Measurements from ENCODE around the gene KRTAP12-2. TPM values are rescaled to one million over a fixed set of nuclear protein-coding genes. Genes with fewer than 3 reads are reported as not detected.
"Not testable (repeated sequence)": the region's sequence is repeated elsewhere in the genome, so short reads cannot be mapped to it uniquely, and the experiment has no call there.

Gene KRTAP12-2
- total RNA-seq, 3 donors from 2014 or later, result not detected

GRCh38 chr21:44699502-44700001 is 32.8 kb upstream of the KRTAP12-2 start:
- H3K4me3 ChIP-seq, result no peak overlapping the region
- DNase-seq, result no peak
- no peaks in the 10 kb centered on the region for H3K36me3 ChIP-seq (ENCODE audit: low read depth)
- H3K9me3 ChIP-seq, result no peaks in the 10 kb centered on the region
- no peak for TF ChIP-seq CTCF (IDR thresholded peaks at IDR 0.05)
- H3K4me1 ChIP-seq (ENCODE audit: low read depth), result peaks cover 2% of the 10 kb centered on the region
- intact Hi-C loops (cut with DNase I, micrococcal nuclease), result no loop called here
- no peak for ATAC-seq

GRCh38 chr21:44697811-44698734 is 31.3 kb upstream of the KRTAP12-2 start:
- peaks cover 2% of the 10 kb centered on the region for H3K4me1 ChIP-seq (ENCODE audit: low read depth)
- TF ChIP-seq CTCF (IDR thresholded peaks at IDR 0.05), result no peak
- DNase-seq (no peak), ATAC-seq (no peak)
- H3K9me3 ChIP-seq, result no peaks in the 10 kb centered on the region
- H3K4me3 ChIP-seq, result no peak overlapping the region
- intact Hi-C loops (cut with DNase I, micrococcal nuclease), result no loop called here
- H3K36me3 ChIP-seq (ENCODE audit: low read depth), result no peaks in the 10 kb centered on the region

GRCh38 chr21:44697172-44697810 is 30.6 kb upstream of the KRTAP12-2 start, which contains the start of gene KRTAP10-12:
Gene KRTAP10-12, plus strand, starts transcription at chr21:44697172. Its CDS starts 30 bp downstream, at chr21:44697202.
- DNase-seq; H3K4me1 ChIP-seq (ENCODE audit: low read depth); intact Hi-C loops (cut with DNase I, micrococcal nuclease); H3K36me3 ChIP-seq (ENCODE audit: low read depth); H3K9me3 ChIP-seq; ATAC-seq; H3K4me3 ChIP-seq: not testable (repeated sequence)

- no peak for DNase-seq
- peaks cover 6% of the 10 kb centered on the region for H3K9me3 ChIP-seq
- ATAC-seq, result no peak
- H3K4me1 ChIP-seq (ENCODE audit: low read depth), result no peaks in the 10 kb centered on the region
- H3K36me3 ChIP-seq (ENCODE audit: low read depth), result no peaks in the 10 kb centered on the region
- intact Hi-C loops (cut with DNase I, micrococcal nuclease), result no loop called here
- TF ChIP-seq CTCF (IDR thresholded peaks at IDR 0.05), result no peak
- H3K4me3 ChIP-seq, result no peak overlapping the region
These were observed 29.8 kb upstream of the KRTAP12-2 start for GRCh38 chr21:44696572-44696971.

GRCh38 chr21:44695641-44696040 is 28.9 kb upstream of the KRTAP12-2 start:
- no peak overlapping the region for H3K4me3 ChIP-seq
- intact Hi-C loops (cut with DNase I, micrococcal nuclease), result no loop called here
- DNase-seq, result no peak
- ATAC-seq, result no peak
- no peaks in the 10 kb centered on the region for H3K36me3 ChIP-seq (ENCODE audit: low read depth)
- H3K4me1 ChIP-seq (ENCODE audit: low read depth), result no peaks in the 10 kb centered on the region
- H3K9me3 ChIP-seq, result peaks cover 6% of the 10 kb centered on the region
- TF ChIP-seq CTCF (IDR thresholded peaks at IDR 0.05), result no peak

- H3K9me3 ChIP-seq, result peaks cover 6% of the 10 kb centered on the region
- ATAC-seq, result no peak
- intact Hi-C loops (cut with DNase I, micrococcal nuclease), result no loop called here
- DNase-seq, result no peak
- no peak for TF ChIP-seq CTCF (IDR thresholded peaks at IDR 0.05)
- no peaks in the 10 kb centered on the region for H3K36me3 ChIP-seq (ENCODE audit: low read depth)
- H3K4me1 ChIP-seq (ENCODE audit: low read depth), result no peaks in the 10 kb centered on the region
- no peak overlapping the region for H3K4me3 ChIP-seq
These were observed 28.5 kb upstream of the KRTAP12-2 start for GRCh38 chr21:44695184-44695583.
